ENCODE results near the gene MAN2B1.

Gene MAN2B1

GRCh38 chr19:12610540-12611360 lies 55.8 kb downstream of the MAN2B1 start, which contains the start of the genes ZNF490 and ZNF791:
ZNF490 (minus strand) TSS chr19:12610813; CDS start chr19:12610680, 133 bp downstream.
ZNF791 (plus strand) TSS chr19:12610920; CDS start chr19:12611080, 160 bp downstream.
- peak; percentile 93 to 94 for DNase-seq

GRCh38 chr19:12607631-12608030 lies 58.9 kb downstream of the MAN2B1 start:
- DNase-seq, result no peak

GRCh38 chr19:12606796-12607195 lies 59.7 kb downstream of the MAN2B1 start:
- DNase-seq, result no peak

- DNase-seq, result peak; percentile 12 to 52
Measured at GRCh38 chr19:12603714-12604113, 62.8 kb downstream of the MAN2B1 start.

GRCh38 chr19:12597594-12597993 lies 68.9 kb downstream of the MAN2B1 start:
- no peak for DNase-seq

- no peak for DNase-seq
Measured at GRCh38 chr19:12596927-12597548, 69.5 kb downstream of the MAN2B1 start.

All from stimulated activated CD4-positive, alpha-beta T cell treated with anti-CD3 and anti-CD28 coated beads, Interleukin-4, amount 100 ng/mL, for 4 hours (primary cell).